H9 (cell line): ENCODE results near the gene DPYSL3. TPM values are rescaled to one million over a fixed set of nuclear protein-coding genes. Genes with fewer than 3 reads are reported as not detected.

ENCODE experiments used
- DNase-seq: peaks from one replicate; pipeline ENCODE4 v3.0.0-alpha.2; 2017
- H2AFZ ChIP-seq: one replicate; pipeline ENCODE4 v1.6.1; 2013; ENCODE audit warnings: mild to moderate bottlenecking, low read length, control low read depth, moderate library complexity
- H2AK5ac ChIP-seq: 2 replicates; pipeline ENCODE4 v1.6.1; 2013; ENCODE audit warnings: low read length, control low read depth, mixed read lengths; ENCODE audit not compliant: insufficient read length
- H2BK120ac ChIP-seq: one replicate; pipeline ENCODE4 v1.6.1; 2013; ENCODE audit warnings: low read depth, mild to moderate bottlenecking, low read length, control low read depth, inconsistent platforms; ENCODE audit not compliant: poor library complexity, severe bottlenecking
- H2BK12ac ChIP-seq: 2 replicates; pipeline ENCODE4 v1.6.1; 2013; ENCODE audit warnings: low read length, control low read depth, mixed read lengths, low read depth; ENCODE audit not compliant: insufficient read length
- H2BK15ac ChIP-seq: 2 replicates; pipeline ENCODE4 v1.6.1; 2013; ENCODE audit warnings: low read depth, low read length, control low read depth
- H2BK20ac ChIP-seq: one replicate; pipeline ENCODE4 v1.6.1; 2013; ENCODE audit warnings: low read depth, mild to moderate bottlenecking, low read length, control low read depth, inconsistent platforms; ENCODE audit not compliant: poor library complexity, severe bottlenecking
- H2BK5ac ChIP-seq: 2 replicates; pipeline ENCODE4 v1.6.1; 2013; ENCODE audit warnings: low read length, control low read depth, mixed read lengths; ENCODE audit not compliant: insufficient read length
- H3K14ac ChIP-seq: 2 replicates; pipeline ENCODE4 v1.6.1; 2013; ENCODE audit warnings: low read length, control low read depth; ENCODE audit not compliant: insufficient read depth
- H3K18ac ChIP-seq: 2 replicates; pipeline ENCODE4 v1.6.1; 2013; ENCODE audit warnings: low read depth, mild to moderate bottlenecking, mixed read lengths, low read length, control low read depth; ENCODE audit not compliant: insufficient read length
- H3K23ac ChIP-seq: 2 replicates; pipeline ENCODE4 v1.6.1; 2013; ENCODE audit warnings: low read length, control low read depth, mixed read lengths, low read depth; ENCODE audit not compliant: insufficient read length
- H3K23me2 ChIP-seq: 2 replicates; pipeline ENCODE4 v1.6.1; 2013; ENCODE audit warnings: low read depth, mild to moderate bottlenecking, mixed read lengths, low read length, control low read depth; ENCODE audit not compliant: insufficient read length, poor library complexity, severe bottlenecking
- H3K27ac ChIP-seq: 2 replicates; pipeline ENCODE4 v1.5.1; 2013; ENCODE audit warnings: low read length, control low read depth, mixed read lengths, low read depth; ENCODE audit not compliant: insufficient read length
- H3K27me3 ChIP-seq: 2 replicates; pipeline ENCODE4 v1.6.1; 2013; ENCODE audit warnings: low read length, control low read depth, inconsistent platforms; ENCODE audit not compliant: insufficient read depth
- H3K4ac ChIP-seq: 2 replicates; pipeline ENCODE4 v1.6.1; 2013; ENCODE audit warnings: low read depth, mild to moderate bottlenecking, control low read depth, inconsistent platforms, low read length, moderate library complexity
- H3K4me1 ChIP-seq: 2 replicates; pipeline ENCODE4 v1.6.1; 2013; ENCODE audit warnings: low read length, control low read depth, inconsistent platforms; ENCODE audit not compliant: insufficient read depth
- H3K4me2 ChIP-seq: 2 replicates; pipeline ENCODE4 v1.6.1; 2013; ENCODE audit warnings: low read length, control low read depth, mixed read lengths; ENCODE audit not compliant: insufficient read length, insufficient read depth
- H3K56ac ChIP-seq: 2 replicates; pipeline ENCODE4 v1.6.1; 2013; ENCODE audit warnings: low read depth, mild to moderate bottlenecking, mixed read lengths, low read length, control low read depth; ENCODE audit not compliant: insufficient read length
- H3K79me1 ChIP-seq: 2 replicates; pipeline ENCODE4 v1.6.1; 2013; ENCODE audit warnings: low read depth, mild to moderate bottlenecking, moderate library complexity, low read length, control low read depth, inconsistent platforms; ENCODE audit not compliant: insufficient read depth, poor library complexity, severe bottlenecking
- H3K79me2 ChIP-seq: 2 replicates; pipeline ENCODE4 v1.6.1; 2013; ENCODE audit warnings: low read length, control low read depth, inconsistent platforms; ENCODE audit not compliant: insufficient read depth
- H3K9ac ChIP-seq: 2 replicates; pipeline ENCODE4 v1.6.1; 2013; ENCODE audit warnings: low read length, control low read depth, mixed read lengths; ENCODE audit not compliant: insufficient read length; ENCODE audit errors: extremely low read depth
- H3K9me3 ChIP-seq: one replicate; pipeline ENCODE4 v1.6.1; 2013; ENCODE audit warnings: low read depth, low read length, inconsistent platforms; ENCODE audit not compliant: control insufficient read depth
- H3T11ph ChIP-seq: one replicate; pipeline ENCODE4 v1.6.1; 2013; ENCODE audit warnings: mild to moderate bottlenecking, low read length, control low read depth, inconsistent platforms
- H4K20me1 ChIP-seq: one replicate; pipeline ENCODE4 v1.6.1; 2013; ENCODE audit not compliant: control insufficient read depth, insufficient read length, insufficient read depth
- H4K5ac ChIP-seq: 2 replicates; pipeline ENCODE4 v1.6.1; 2013; ENCODE audit warnings: low read depth, mild to moderate bottlenecking, mixed read lengths, low read length, control low read depth; ENCODE audit not compliant: insufficient read length
- H4K8ac ChIP-seq: replicated peaks from 2 replicates; pipeline ENCODE4 v1.6.1; 2013; ENCODE audit warnings: low read length, control low read depth, mixed read lengths, low read depth; ENCODE audit not compliant: insufficient read length
- H4K91ac ChIP-seq: 2 replicates; pipeline ENCODE4 v1.6.1; 2013; ENCODE audit warnings: low read depth, mild to moderate bottlenecking, moderate library complexity, mixed read lengths, low read length, control low read depth; ENCODE audit not compliant: insufficient read length
- H3K27ac Mint-ChIP-seq, 3 experiments: 2 replicates in 2 of 3; 3 replicates in 1 of 3; pipeline ENCODE4 v1.8.0; 2020 to 2021; ENCODE audit warnings: mixed read lengths in 3 of 3, mild to moderate bottlenecking in 1 of 3, moderate library complexity in 1 of 3
- H3K27me3 Mint-ChIP-seq: 2 replicates; pipeline ENCODE4 v1.8.0; 2021; ENCODE audit warnings: low read depth, mild to moderate bottlenecking, moderate library complexity, mixed read lengths
- H3K36me3 Mint-ChIP-seq, 3 experiments: 2 replicates in 2 of 3; 3 replicates in 1 of 3; pipeline ENCODE4 v1.8.0; 2020 to 2021; ENCODE audit warnings: low read depth in 3 of 3, mixed read lengths in 3 of 3; ENCODE audit not compliant: insufficient read depth in 1 of 3
- H3K4me1 Mint-ChIP-seq, 2 experiments: 2 replicates each; pipeline ENCODE4 v1.8.0; 2020; ENCODE audit warnings: mixed read lengths in 2 of 2
- H3K4me3 Mint-ChIP-seq, 2 experiments: 2 replicates in 1 of 2; 3 replicates in 1 of 2; pipeline ENCODE4 v1.8.0; 2020 to 2021; ENCODE audit warnings: mild to moderate bottlenecking in 2 of 2, mixed read lengths in 2 of 2, moderate library complexity in 1 of 2
- H3K9me3 Mint-ChIP-seq, 2 experiments: 2 replicates in 1 of 2; 3 replicates in 1 of 2; pipeline ENCODE4 v1.8.0; 2020; ENCODE audit warnings: mild to moderate bottlenecking in 2 of 2, mixed read lengths in 2 of 2, moderate library complexity in 1 of 2
- WGBS: extraction: QIAGEN DNeasy Blood & Tissue Kit; methylation state at CpG from one replicate; pipeline ENCODE4 v1.1.7; 2013; ENCODE audit warnings: missing lambda C conversion rate, low lambda C conversion rate, mixed read lengths; ENCODE audit not compliant: insufficient read length; ENCODE audit errors: extremely low coverage; 5-methylcytosine and 5-hydroxymethylcytosine counted together
- total RNA-seq: library from RNA; stranded (reverse); gene quantifications from 2 replicates; pipeline ENCODE4 v1.2.1, GENCODE V29; 2021
- TF ChIP-seq, protein P1 (sequence below): fragments of 200-600 bp; sonication (generic); conservative IDR thresholded peaks from 3 replicates; pipeline ENCODE4 v1.8.0; 2021; ENCODE audit warnings: antibody characterized with exemption, mild to moderate bottlenecking

DPYSL3 gene
- total RNA-seq, 1 experiment from 2014 or later, result 515 TPM

GRCh38 chr5:147445917-147446316 is 64.0 kb downstream of the DPYSL3 start:
- Histone ChIP-seq H2AFZ (no peak overlapping the region), H3K56ac (no peak overlapping the region), H3K4me2 (no peak overlapping the region), H3T11ph (no peak overlapping the region), H2BK5ac (no peak overlapping the region), H2BK20ac (no peak overlapping the region), H3K27ac (no peak overlapping the region), H2BK120ac (no peak overlapping the region), H2BK12ac (no peak overlapping the region), H4K5ac (no peak overlapping the region), H3K23me2 (peaks cover 5% of the 10 kb centered on the region), H4K20me1 (no peaks in the 10 kb centered on the region), H3K18ac (no peak overlapping the region), H3K14ac (no peak overlapping the region), H4K91ac (no peak overlapping the region), H3K23ac (no peak overlapping the region), H3K27me3 (no peaks in the 10 kb centered on the region), H3K9ac (no peak overlapping the region), H2AK5ac (no peak overlapping the region), H2BK15ac (no peak overlapping the region), H3K9me3 (no peaks in the 10 kb centered on the region), H3K4me1 (peaks cover 13% of the 10 kb centered on the region), H3K4ac (no peak overlapping the region), H3K79me1 (peaks cover 7% of the 10 kb centered on the region), H3K79me2 (peaks cover 75% of the 10 kb centered on the region), H4K8ac (no peak overlapping the region)
- Mint-ChIP-seq H3K27me3 (no peaks in the 10 kb centered on the region), H3K4me3 (no peak overlapping the region), H3K4me1 (peaks cover 75 to 80% of the 10 kb centered on the region in 2 experiments), H3K27ac (0 out of 7 replicates have a peak overlapping the region, but pooled peaks of 1 of the 3 experiments have one; percentile 54), H3K9me3 (no peaks in the 10 kb centered on the region), H3K36me3 (peaks cover 25 to 82% (median 77%) of the 10 kb centered on the region in 3 experiments; a peak in 6 of 7 replicates)
- no peak for DNase-seq
- no CpG with 5 or more reads among the region's 2 CpGs for WGBS
- TF ChIP-seq, protein P1, sequence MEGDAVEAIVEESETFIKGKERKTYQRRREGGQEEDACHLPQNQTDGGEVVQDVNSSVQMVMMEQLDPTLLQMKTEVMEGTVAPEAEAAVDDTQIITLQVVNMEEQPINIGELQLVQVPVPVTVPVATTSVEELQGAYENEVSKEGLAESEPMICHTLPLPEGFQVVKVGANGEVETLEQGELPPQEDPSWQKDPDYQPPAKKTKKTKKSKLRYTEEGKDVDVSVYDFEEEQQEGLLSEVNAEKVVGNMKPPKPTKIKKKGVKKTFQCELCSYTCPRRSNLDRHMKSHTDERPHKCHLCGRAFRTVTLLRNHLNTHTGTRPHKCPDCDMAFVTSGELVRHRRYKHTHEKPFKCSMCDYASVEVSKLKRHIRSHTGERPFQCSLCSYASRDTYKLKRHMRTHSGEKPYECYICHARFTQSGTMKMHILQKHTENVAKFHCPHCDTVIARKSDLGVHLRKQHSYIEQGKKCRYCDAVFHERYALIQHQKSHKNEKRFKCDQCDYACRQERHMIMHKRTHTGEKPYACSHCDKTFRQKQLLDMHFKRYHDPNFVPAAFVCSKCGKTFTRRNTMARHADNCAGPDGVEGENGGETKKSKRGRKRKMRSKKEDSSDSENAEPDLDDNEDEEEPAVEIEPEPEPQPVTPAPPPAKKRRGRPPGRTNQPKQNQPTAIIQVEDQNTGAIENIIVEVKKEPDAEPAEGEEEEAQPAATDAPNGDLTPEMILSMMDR, result no peak
